ENCODE data around the gene PRKCB.

- TF ChIP-seq POLR2A (IDR thresholded peaks at IDR 0.05): no peak
- TF ChIP-seq CTCF (IDR thresholded peaks at IDR 0.05): no peak
Observed at GRCh38 chr16:23852794-23853562, 17.2 kb downstream of the PRKCB start.

Measured in thyroid gland (tissue), 4 donors.